IPS-18c (cell line): ENCODE results near the gene KCNQ2.

Experiments used
- H3K4me3 ChIP-seq: 2 replicates; pipeline ENCODE4 v1.7.0; 2013; ENCODE audit warnings: low read depth, mild to moderate bottlenecking, low read length, moderate library complexity; ENCODE audit not compliant: insufficient read depth
- H3K9me3 ChIP-seq: one replicate; pipeline ENCODE4 v1.6.1; 2013; ENCODE audit warnings: mild to moderate bottlenecking, low read length, moderate library complexity; ENCODE audit not compliant: control insufficient read depth, insufficient read depth

KCNQ2 gene

GRCh38 chr20:63397155-63397843 lies 75.2 kb downstream of the KCNQ2 start:
- peaks cover 3% of the 10 kb centered on the region for H3K9me3 ChIP-seq

GRCh38 chr20:63396300-63396699 lies 76.2 kb downstream of the KCNQ2 start:
- peaks cover 8% of the 10 kb centered on the region for H3K9me3 ChIP-seq
- H3K4me3 ChIP-seq: no peak overlapping the region

More at GRCh38 chr20:63397155-63397843, 75.2 kb downstream of the KCNQ2 start:
- H3K4me3 ChIP-seq: no peak overlapping the region

DNA sequence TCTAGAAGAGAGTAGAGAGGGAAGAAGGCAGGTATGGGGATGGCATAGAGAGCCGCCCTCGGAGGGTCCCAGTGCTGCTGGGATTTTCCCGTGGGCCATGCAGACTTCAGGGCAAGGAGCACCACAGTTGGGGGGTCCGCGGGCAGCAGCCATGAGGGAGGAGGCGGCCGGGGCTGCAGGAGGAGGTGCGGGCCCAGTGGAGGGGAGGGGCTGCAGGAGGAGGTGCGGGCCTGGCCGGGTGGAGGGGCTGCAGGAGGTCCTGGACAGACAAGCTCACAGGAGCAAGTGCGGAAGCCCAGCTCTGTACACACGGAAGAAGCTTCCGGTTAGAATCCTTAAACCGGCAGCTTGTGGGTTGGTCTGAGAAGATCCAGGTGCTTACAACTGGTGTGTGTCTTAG lies 76.7 kb downstream of the KCNQ2 start:
- Histone ChIP-seq H3K9me3 (peaks cover 8% of the 10 kb centered on the region), H3K4me3 (no peak overlapping the region)

- Histone ChIP-seq H3K4me3 (no peak overlapping the region), H3K9me3 (peaks cover 8% of the 10 kb centered on the region)
Observed at GRCh38 chr20:63394920-63395455, 77.5 kb downstream of the KCNQ2 start.

DNA sequence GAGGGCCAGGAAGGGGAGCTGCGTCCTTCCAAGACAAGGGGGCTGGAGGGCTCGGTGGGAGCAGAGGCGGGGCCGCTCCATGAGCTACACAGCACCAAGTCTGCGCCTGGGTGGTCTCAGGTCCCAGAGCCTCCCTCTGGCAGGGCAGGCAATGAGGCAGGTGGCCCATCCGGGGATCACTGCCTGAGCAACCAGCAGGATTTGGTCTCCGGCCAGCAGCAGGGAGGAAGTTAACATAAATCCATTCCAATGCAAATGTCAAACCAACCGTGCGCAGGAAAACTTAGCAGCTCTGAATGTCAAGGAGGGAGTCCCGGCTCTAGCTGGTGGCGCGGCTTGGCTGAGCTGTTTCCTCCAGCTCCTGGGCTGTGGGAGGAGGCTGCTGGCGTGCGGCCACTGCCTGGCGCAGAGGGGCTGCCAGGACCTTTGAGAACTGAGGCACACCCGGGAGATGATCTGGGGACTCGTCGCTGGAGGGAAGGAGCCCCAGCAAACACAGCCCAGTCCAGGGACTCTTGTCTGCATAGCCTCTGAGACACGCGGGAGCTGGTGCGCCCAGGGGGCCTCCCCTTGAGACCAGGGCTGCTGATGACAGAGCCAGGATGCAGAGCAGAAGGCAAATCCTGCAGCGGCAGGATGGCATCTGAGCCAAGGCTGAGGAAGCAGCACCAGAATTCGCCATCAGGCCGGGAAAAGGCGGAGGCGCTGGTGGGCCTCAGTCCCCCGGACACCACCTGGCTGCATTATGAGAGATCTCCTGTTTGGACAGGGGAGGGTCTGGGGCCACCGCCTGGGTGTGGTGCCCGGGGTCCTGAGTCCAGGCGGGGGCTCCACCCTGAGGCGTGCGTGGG lies 78.2 kb downstream of the KCNQ2 start:
- Histone ChIP-seq H3K4me3 (no peak overlapping the region), H3K9me3 (peaks cover 8% of the 10 kb centered on the region)

- peak overlapping the region; percentile 15; the same call in 1 of the 2 replicates for H3K4me3 ChIP-seq
Observed at GRCh38 chr20:63393566-63393965, 78.9 kb downstream of the KCNQ2 start.

GRCh38 chr20:63392465-63393365 lies 79.7 kb downstream of the KCNQ2 start:
- H3K9me3 ChIP-seq: peaks cover 10% of the 10 kb centered on the region
- H3K4me3 ChIP-seq: no peak overlapping the region

More at GRCh38 chr20:63393566-63393965, 78.9 kb downstream of the KCNQ2 start:
- peaks cover 10% of the 10 kb centered on the region for H3K9me3 ChIP-seq

DNA sequence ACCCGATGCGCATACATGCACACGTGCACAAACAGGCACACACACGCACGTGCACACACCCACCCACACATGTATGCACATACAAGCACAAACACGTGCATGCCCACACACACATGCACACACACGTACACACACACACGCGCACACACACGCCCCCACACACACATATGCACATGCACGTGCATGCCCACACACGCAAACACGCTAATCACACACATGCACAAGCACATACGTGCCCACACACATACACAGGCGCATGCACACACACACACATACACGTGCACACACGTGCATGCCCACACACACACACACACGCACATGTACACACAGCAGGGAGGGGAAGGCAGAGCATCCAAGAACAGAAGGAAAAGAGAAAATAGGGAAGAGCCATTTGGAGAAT lies 84.5 kb downstream of the KCNQ2 start:
- Histone ChIP-seq H3K9me3 (peaks cover 16% of the 10 kb centered on the region), H3K4me3 (no peak overlapping the region)

DNA sequence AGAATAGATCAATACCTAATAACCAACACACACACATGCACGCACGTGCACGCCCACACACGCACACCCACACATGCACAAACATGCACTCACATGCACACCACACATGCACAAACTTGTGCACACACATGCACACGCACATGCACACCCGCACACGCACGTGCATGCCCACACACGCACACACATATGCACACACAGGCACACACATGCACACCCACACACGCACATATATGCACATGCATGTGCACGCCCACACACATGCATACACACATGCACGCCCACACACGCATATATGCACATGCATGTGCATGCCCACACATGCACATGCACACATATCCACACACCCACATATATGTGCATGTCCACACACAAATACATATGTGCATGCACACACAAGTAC lies 85.1 kb downstream of the KCNQ2 start:
- Histone ChIP-seq H3K4me3 (no peak overlapping the region), H3K9me3 (peaks cover 13% of the 10 kb centered on the region)

GRCh38 chr20:63386491-63386890 lies 86.0 kb downstream of the KCNQ2 start:
- peaks cover 8% of the 10 kb centered on the region for H3K9me3 ChIP-seq
- no peak overlapping the region for H3K4me3 ChIP-seq

GRCh38 chr20:63385819-63386218 lies 86.6 kb downstream of the KCNQ2 start:
- Histone ChIP-seq H3K9me3 (peaks cover 8% of the 10 kb centered on the region), H3K4me3 (no peak overlapping the region)

- Histone ChIP-seq H3K9me3 (peaks cover 8% of the 10 kb centered on the region), H3K4me3 (no peak overlapping the region)
Observed at GRCh38 chr20:63384336-63384735, 88.1 kb downstream of the KCNQ2 start.

DNA sequence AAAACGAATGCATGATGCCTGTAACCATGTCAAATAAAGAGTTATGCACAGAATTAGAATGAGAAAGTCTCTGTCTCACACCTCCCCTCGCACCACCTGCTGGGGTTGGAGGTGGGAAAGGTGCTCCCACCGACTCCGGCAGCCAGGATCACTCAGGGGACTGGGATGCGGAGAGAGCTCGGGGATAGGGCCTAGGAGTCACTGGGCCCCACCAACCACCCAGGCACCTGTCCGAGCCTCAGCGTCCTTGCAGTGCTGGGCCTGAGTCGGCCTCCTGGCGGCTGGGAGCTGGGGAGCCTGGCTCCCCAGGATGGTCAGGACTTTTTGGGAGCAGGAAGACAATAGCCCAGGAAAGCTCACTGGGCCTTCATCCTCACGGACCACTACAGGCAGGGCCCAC lies 88.9 kb downstream of the KCNQ2 start:
- H3K9me3 ChIP-seq: peaks cover 6% of the 10 kb centered on the region
- no peak overlapping the region for H3K4me3 ChIP-seq

DNA sequence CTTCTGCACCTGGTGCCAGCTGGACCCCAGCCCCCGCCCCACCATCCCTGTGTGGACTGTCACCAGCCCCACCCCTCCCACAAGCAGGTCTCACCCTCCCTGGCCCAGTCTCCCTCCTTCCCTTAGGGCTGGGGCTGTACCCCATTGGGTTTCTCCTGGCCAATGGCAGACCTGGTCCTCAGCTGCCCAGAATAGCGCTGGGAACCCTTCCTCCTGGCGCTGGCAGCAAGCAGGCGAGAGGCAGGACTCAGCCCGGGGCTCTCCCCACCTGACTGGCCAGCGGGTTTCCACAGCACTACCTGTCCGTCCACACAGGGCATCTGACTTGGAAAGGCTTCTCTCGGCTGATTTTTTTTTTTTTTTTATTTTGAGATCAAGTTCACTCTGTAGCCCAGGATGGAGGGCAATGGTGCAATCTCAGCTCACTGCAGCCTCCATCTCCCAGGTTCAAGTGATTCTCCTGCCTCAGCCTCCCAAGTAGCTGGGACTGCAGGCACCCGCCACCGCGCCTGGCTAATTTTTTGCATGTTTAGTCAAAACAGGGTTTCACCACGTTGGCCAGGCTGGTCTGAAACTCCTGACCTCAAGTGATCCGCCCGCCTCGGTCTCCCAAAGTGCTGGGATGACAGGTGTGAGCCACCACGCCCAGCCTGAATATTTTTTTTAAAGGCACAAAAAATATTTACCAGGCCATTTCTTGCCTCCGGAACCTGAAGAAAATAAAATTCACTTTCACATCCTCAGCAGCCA lies 89.7 kb downstream of the KCNQ2 start:
- Histone ChIP-seq H3K4me3 (no peak overlapping the region), H3K9me3 (peaks cover 6% of the 10 kb centered on the region)

GRCh38 chr20:63381781-63382431 lies 90.5 kb downstream of the KCNQ2 start:
- Histone ChIP-seq H3K9me3 (peaks cover 6% of the 10 kb centered on the region), H3K4me3 (no peak overlapping the region)

DNA sequence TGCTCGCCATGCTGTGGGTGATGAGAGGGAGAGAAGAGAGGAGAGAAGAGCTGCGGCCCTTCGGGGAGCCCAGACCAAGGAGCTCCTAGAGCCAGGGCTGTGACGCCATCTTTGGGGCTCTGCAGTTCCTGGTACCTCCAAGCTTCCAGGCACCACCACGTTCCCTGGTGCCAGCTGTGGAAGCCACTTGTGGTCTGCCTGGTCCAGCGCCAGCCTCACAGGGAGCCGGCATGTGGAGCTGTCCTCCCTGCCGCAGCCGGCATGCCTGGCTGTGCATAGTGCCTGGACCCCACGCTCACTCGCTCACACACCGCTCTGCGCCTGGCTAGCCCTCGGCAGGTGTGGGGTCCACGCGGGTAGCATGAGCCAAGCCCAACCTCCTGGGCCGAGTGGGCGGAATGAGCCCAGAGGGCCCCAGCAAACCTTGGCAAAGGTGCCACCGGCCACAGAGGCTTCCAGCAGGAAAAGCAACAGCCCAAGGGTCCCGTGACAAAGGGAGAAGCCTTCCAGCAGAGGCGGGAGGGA lies 92.0 kb downstream of the KCNQ2 start:
- Histone ChIP-seq H3K4me3 (no peak overlapping the region), H3K9me3 (no peaks in the 10 kb centered on the region)
